ENCODE data around the gene TOR3A. TPM values are rescaled to one million over a fixed set of nuclear protein-coding genes. Genes with fewer than 3 reads are reported as not detected.

Gene TOR3A
- total and polyA plus RNA-seq, 2 of the 8 experiments (the other 6 are each of a cell fraction or from before 2014, with no cell fraction given): 15.3 to 21.4 TPM

DNA sequence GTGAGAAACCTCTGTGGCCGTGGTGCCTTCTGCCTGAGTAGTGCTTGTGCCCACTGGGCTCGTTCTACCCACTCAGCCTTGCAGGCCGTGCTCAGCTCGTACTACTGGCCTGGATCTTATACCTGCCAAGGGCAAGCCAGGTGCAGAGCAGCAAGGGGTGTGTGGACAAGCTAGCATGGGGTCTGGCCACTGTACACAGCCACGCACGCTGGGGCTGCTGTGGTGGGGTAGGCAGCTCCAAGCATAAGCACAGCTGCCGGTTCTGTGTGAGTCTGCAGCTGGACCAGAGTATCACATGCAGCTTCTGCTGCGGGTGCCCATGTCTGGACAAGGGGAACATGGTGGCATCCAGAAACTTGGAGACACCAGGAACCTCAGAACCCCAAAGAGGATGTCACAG is 39.8 kb upstream of the TOR3A start (continued):
- no peak for TF ChIP-seq SIX5 (IDR thresholded peaks at IDR 0.05; ENCODE audit: low read depth, low read length)

All from H1 (cell line).